H1 (cell line): ENCODE measurements around the gene SLC25A21. TPM values are rescaled to one million over a fixed set of nuclear protein-coding genes. Genes with fewer than 3 reads are reported as not detected.

Experiments used
- ATF2 ChIP-seq: IDR thresholded peaks from 2 replicates; pipeline ENCODE4 v1.6.1; 2012; ENCODE audit warnings: low read length, inconsistent platforms
- CHD1 ChIP-seq: IDR thresholded peaks from 2 replicates; pipeline ENCODE4 v1.6.1; 2012; ENCODE audit warnings: low read depth, low read length, improper control_type of control experiment
- NRF1 ChIP-seq: IDR thresholded peaks from 2 replicates; pipeline ENCODE4 v1.6.1; 2011; ENCODE audit warnings: mild to moderate bottlenecking, low read depth, low read length, improper control_type of control experiment
- TBP ChIP-seq: IDR thresholded peaks from 2 replicates; pipeline ENCODE4 v1.6.1; 2011; ENCODE audit warnings: low read depth, low read length, improper control_type of control experiment
- TEAD4 ChIP-seq: IDR thresholded peaks from 2 replicates; pipeline ENCODE4 v1.6.1; 2012; ENCODE audit warnings: low read depth, low read length, inconsistent platforms, mixed read lengths
- ZNF274 ChIP-seq: IDR thresholded peaks from 2 replicates; pipeline ENCODE4 v1.7.0; 2012; ENCODE audit warnings: low read length, borderline replicate concordance; ENCODE audit errors: extremely low read depth
- polyA plus RNA-seq, 7 experiments: library from polyadenylated mRNA; depleted of rRNA in 3 of 7; stranded (reverse) in 5 of 7; unstranded in 2 of 7; fragments of >200 nt in 5 of 7; fragments of 200-250 nt in 2 of 7; gene quantifications; 1 replicate in 5 of 7; 2 replicates in 1 of 7; 4 replicates in 1 of 7; pipeline versions ENCODE4 v1.2.1 to v1.2.3, GENCODE V29; 2011 to 2013; ENCODE audit warnings: missing spikeins in 2 of 7, mixed read lengths in 2 of 7
- total RNA-seq: library from RNA; stranded (reverse); fragmentation: NEBNext Ultra II Directional; extraction: Animal tissue kit (Norgen Biotek cat#: 25700); gene quantifications from 2 replicates; pipeline ENCODE4 v1.2.1, GENCODE V29; 2021
- TF ChIP-seq, protein P1 (sequence below): fragments of 300-600 bp; sonication (generic); IDR thresholded peaks from 2 replicates; pipeline ENCODE4 v1.7.1; 2012; ENCODE audit warnings: low read length, moderate library complexity, mild to moderate bottlenecking, inconsistent platforms; ENCODE audit not compliant: insufficient replicate concordance
- TF ChIP-seq, protein P2 (sequence below): IDR thresholded peaks from 2 replicates; pipeline ENCODE4 v1.6.1; 2012; ENCODE audit warnings: inconsistent platforms

Gene SLC25A21
- total and polyA plus RNA-seq, 2 of the 8 experiments (the other 6 are each of a cell fraction or from before 2014, with no cell fraction given): 6.9 to 15.7 TPM

DNA sequence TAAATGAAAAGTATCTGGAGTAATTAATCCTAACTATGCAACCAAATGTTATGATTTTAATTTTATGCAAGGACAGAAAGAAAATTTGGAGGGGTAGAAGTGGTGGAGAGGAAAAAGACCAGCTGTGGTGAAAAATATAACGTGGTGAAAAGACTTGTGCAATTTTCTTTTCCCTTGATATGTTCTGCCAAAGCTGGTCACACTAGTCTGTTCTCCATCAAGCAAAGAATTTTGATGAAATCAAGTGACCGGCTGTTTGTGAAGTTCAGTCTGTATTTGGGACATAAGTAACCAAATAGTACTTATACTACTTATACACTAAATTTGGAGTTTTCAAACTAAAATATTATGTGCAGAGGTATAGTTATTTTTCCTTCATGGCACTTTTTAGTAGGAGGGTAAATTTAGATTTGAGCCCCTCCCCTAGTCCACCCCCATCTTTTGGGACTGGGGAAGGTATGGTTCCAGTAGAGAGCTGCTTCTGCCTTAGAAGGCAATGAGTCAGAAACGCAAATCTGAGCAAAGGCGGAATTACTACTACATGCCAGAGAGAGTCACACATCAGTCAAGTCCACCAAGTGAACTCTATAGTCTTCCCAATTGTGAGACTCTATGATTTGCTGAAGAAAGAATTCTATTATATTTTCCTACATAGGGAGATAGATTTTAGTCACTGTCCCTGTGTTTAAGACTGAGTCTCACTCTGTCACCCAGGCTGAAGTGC, 229.7 kb downstream of the SLC25A21 start (continued):
- TF ChIP-seq, protein P1, sequence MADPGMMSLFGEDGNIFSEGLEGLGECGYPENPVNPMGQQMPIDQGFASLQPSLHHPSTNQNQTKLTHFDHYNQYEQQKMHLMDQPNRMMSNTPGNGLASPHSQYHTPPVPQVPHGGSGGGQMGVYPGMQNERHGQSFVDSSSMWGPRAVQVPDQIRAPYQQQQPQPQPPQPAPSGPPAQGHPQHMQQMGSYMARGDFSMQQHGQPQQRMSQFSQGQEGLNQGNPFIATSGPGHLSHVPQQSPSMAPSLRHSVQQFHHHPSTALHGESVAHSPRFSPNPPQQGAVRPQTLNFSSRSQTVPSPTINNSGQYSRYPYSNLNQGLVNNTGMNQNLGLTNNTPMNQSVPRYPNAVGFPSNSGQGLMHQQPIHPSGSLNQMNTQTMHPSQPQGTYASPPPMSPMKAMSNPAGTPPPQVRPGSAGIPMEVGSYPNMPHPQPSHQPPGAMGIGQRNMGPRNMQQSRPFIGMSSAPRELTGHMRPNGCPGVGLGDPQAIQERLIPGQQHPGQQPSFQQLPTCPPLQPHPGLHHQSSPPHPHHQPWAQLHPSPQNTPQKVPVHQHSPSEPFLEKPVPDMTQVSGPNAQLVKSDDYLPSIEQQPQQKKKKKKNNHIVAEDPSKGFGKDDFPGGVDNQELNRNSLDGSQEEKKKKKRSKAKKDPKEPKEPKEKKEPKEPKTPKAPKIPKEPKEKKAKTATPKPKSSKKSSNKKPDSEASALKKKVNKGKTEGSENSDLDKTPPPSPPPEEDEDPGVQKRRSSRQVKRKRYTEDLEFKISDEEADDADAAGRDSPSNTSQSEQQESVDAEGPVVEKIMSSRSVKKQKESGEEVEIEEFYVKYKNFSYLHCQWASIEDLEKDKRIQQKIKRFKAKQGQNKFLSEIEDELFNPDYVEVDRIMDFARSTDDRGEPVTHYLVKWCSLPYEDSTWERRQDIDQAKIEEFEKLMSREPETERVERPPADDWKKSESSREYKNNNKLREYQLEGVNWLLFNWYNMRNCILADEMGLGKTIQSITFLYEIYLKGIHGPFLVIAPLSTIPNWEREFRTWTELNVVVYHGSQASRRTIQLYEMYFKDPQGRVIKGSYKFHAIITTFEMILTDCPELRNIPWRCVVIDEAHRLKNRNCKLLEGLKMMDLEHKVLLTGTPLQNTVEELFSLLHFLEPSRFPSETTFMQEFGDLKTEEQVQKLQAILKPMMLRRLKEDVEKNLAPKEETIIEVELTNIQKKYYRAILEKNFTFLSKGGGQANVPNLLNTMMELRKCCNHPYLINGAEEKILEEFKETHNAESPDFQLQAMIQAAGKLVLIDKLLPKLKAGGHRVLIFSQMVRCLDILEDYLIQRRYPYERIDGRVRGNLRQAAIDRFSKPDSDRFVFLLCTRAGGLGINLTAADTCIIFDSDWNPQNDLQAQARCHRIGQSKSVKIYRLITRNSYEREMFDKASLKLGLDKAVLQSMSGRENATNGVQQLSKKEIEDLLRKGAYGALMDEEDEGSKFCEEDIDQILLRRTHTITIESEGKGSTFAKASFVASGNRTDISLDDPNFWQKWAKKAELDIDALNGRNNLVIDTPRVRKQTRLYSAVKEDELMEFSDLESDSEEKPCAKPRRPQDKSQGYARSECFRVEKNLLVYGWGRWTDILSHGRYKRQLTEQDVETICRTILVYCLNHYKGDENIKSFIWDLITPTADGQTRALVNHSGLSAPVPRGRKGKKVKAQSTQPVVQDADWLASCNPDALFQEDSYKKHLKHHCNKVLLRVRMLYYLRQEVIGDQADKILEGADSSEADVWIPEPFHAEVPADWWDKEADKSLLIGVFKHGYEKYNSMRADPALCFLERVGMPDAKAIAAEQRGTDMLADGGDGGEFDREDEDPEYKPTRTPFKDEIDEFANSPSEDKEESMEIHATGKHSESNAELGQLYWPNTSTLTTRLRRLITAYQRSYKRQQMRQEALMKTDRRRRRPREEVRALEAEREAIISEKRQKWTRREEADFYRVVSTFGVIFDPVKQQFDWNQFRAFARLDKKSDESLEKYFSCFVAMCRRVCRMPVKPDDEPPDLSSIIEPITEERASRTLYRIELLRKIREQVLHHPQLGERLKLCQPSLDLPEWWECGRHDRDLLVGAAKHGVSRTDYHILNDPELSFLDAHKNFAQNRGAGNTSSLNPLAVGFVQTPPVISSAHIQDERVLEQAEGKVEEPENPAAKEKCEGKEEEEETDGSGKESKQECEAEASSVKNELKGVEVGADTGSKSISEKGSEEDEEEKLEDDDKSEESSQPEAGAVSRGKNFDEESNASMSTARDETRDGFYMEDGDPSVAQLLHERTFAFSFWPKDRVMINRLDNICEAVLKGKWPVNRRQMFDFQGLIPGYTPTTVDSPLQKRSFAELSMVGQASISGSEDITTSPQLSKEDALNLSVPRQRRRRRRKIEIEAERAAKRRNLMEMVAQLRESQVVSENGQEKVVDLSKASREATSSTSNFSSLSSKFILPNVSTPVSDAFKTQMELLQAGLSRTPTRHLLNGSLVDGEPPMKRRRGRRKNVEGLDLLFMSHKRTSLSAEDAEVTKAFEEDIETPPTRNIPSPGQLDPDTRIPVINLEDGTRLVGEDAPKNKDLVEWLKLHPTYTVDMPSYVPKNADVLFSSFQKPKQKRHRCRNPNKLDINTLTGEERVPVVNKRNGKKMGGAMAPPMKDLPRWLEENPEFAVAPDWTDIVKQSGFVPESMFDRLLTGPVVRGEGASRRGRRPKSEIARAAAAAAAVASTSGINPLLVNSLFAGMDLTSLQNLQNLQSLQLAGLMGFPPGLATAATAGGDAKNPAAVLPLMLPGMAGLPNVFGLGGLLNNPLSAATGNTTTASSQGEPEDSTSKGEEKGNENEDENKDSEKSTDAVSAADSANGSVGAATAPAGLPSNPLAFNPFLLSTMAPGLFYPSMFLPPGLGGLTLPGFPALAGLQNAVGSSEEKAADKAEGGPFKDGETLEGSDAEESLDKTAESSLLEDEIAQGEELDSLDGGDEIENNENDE: no peak
- TF ChIP-seq ZNF274 (no peak), NRF1 (no peak), CHD1 (no peak), TEAD4 (no peak), TBP (no peak), ATF2 (no peak)
- TF ChIP-seq, protein P2, sequence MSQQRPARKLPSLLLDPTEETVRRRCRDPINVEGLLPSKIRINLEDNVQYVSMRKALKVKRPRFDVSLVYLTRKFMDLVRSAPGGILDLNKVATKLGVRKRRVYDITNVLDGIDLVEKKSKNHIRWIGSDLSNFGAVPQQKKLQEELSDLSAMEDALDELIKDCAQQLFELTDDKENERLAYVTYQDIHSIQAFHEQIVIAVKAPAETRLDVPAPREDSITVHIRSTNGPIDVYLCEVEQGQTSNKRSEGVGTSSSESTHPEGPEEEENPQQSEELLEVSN: no peak
